ENCODE measurements around the gene TRAF2.
"Not testable (repeated sequence)": the region's sequence is repeated elsewhere in the genome, so short reads cannot be mapped to it uniquely, and the experiment has no call there.

TRAF2 gene

GRCh38 chr9:136840140-136840876 is 46.0 kb upstream of the TRAF2 start:
- DNase-seq (ENCODE audit: extremely low read depth, insufficient read length) = no peak
- H3K4me3 ChIP-seq (replicated peaks; ENCODE audit: low read depth, low read length) = no peak overlapping the region
- peaks cover 9% of the 10 kb centered on the region for H3K36me3 ChIP-seq (ENCODE audit: control insufficient read depth, insufficient read depth, low read length)
- no peak for TF ChIP-seq CTCF (IDR thresholded peaks at IDR 0.05; ENCODE audit: insufficient read depth, low read length, poor library complexity, severe bottlenecking)
- no peaks in the 10 kb centered on the region for H3K27me3 ChIP-seq (replicated peaks; ENCODE audit: control insufficient read depth, insufficient read depth, low read length)

GRCh38 chr9:136840877-136841645 is 45.3 kb upstream of the TRAF2 start:
- DNase-seq (ENCODE audit: extremely low read depth, insufficient read length) = no peak
- Histone ChIP-seq H3K27me3 (replicated peaks; ENCODE audit: control insufficient read depth, insufficient read depth, low read length) (no peaks in the 10 kb centered on the region), H3K36me3 (ENCODE audit: control insufficient read depth, insufficient read depth, low read length) (peaks cover 7% of the 10 kb centered on the region), H3K4me3 (replicated peaks; ENCODE audit: low read depth, low read length) (no peak overlapping the region)
- no peak for TF ChIP-seq CTCF (IDR thresholded peaks at IDR 0.05; ENCODE audit: insufficient read depth, low read length, poor library complexity, severe bottlenecking)

- not testable (repeated sequence) for H3K27me3 ChIP-seq (replicated peaks; ENCODE audit: control insufficient read depth, insufficient read depth, low read length); DNase-seq (ENCODE audit: extremely low read depth, insufficient read length); H3K36me3 ChIP-seq (ENCODE audit: control insufficient read depth, insufficient read depth, low read length)
- peak overlapping the region; percentile 64 for H3K4me3 ChIP-seq (replicated peaks; ENCODE audit: low read depth, low read length)
These were observed 44.5 kb upstream of the TRAF2 start for GRCh38 chr9:136841646-136842379.

- H3K4me3 ChIP-seq (replicated peaks; ENCODE audit: low read depth, low read length) = peak within 1 kb of the TSS; percentile 64
- not testable (repeated sequence) for H3K36me3 ChIP-seq (ENCODE audit: control insufficient read depth, insufficient read depth, low read length); H3K27me3 ChIP-seq (replicated peaks; ENCODE audit: control insufficient read depth, insufficient read depth, low read length)
- TF ChIP-seq CTCF (IDR thresholded peaks at IDR 0.05; ENCODE audit: insufficient read depth, low read length, poor library complexity, severe bottlenecking) = peak; percentile 95
- DNase-seq (ENCODE audit: extremely low read depth, insufficient read length) = peak; percentile 81
These were observed 43.9 kb upstream of the TRAF2 start, which contains the start of gene AJM1 for GRCh38 chr9:136842380-136842948. Gene AJM1 (plus strand): TSS chr9:136842478. CDS start chr9:136844415, 1,937 bp downstream.

GRCh38 chr9:136843159-136843800 is 43.0 kb upstream of the TRAF2 start:
- not testable (repeated sequence) for H3K27me3 ChIP-seq (replicated peaks; ENCODE audit: control insufficient read depth, insufficient read depth, low read length); DNase-seq (ENCODE audit: extremely low read depth, insufficient read length); H3K36me3 ChIP-seq (ENCODE audit: control insufficient read depth, insufficient read depth, low read length)
- H3K4me3 ChIP-seq (replicated peaks; ENCODE audit: low read depth, low read length) = peak overlapping the region; percentile 41; the same call in 1 of the 2 replicates
